ENCODE results near the gene SPATA2L.

- TF ChIP-seq CTCF (IDR thresholded peaks at IDR 0.05; ENCODE audit: insufficient read depth, low read depth, low read length) (no peak), EZH2 (IDR thresholded peaks at IDR 0.05; ENCODE audit: insufficient read depth, low read length) (no peak)
These were observed 12.4 kb downstream of the SPATA2L start for GRCh38 chr16:89689142-89689541.
